NCI-H2081 treated with DMSO at 0.1 percent for 48 hours (cell line): ENCODE data around the gene MTTP.
"Not testable (repeated sequence)": the region's sequence is repeated elsewhere in the genome, so short reads cannot be mapped to it uniquely, and the experiment has no call there.

Source experiments
- DNase-seq: peaks from one replicate; lab custom pipeline; 2025; lab: John Stamatoyannopoulos, UW

MTTP gene

GRCh38 chr4:99574530-99575324, at the start of gene MTTP:
Gene MTTP (plus strand): TSS chr4:99574824. CDS start chr4:99574910, 86 bp downstream.
- no peak for DNase-seq

GRCh38 chr4:99529228-99529627, 45.4 kb upstream of the MTTP start:
- no peak for DNase-seq

- no peak for DNase-seq
Measured at GRCh38 chr4:99529956-99530355, 44.7 kb upstream of the MTTP start.

- DNase-seq = not testable (repeated sequence)
Measured at GRCh38 chr4:99534699-99535098, 39.9 kb upstream of the MTTP start.

GRCh38 chr4:99536271-99536670, 38.4 kb upstream of the MTTP start:
- no peak for DNase-seq

- no peak for DNase-seq
Measured at GRCh38 chr4:99536848-99537247, 37.8 kb upstream of the MTTP start.

GRCh38 chr4:99537674-99538073, 37.0 kb upstream of the MTTP start:
- no peak for DNase-seq

GRCh38 chr4:99540277-99540939, 34.2 kb upstream of the MTTP start:
- DNase-seq = no peak

- DNase-seq = no peak
Measured at GRCh38 chr4:99552872-99553271, 21.8 kb upstream of the MTTP start.

GRCh38 chr4:99563310-99564186, 11.1 kb upstream of the MTTP start, which contains the start of gene TRMT10A:
Gene TRMT10A (minus strand): TSS chr4:99564039. CDS start chr4:99559338, 4,701 bp downstream.
- DNase-seq = peak; percentile 72

GRCh38 chr4:99564921-99565320, 9.7 kb upstream of the MTTP start:
- DNase-seq = no peak

GRCh38 chr4:99571883-99572282, 2.7 kb upstream of the MTTP start:
- no peak for DNase-seq

- no peak for DNase-seq
Measured at GRCh38 chr4:99572527-99573240, 1.9 kb upstream of the MTTP start.

- no peak for DNase-seq
Measured at GRCh38 chr4:99573735-99574368, 772 bp upstream of the MTTP start.

- DNase-seq = no peak
Measured at GRCh38 chr4:99578714-99579113, 4.1 kb downstream of the MTTP start.

- no peak for DNase-seq
Measured at GRCh38 chr4:99585516-99585915, 10.9 kb downstream of the MTTP start.

- DNase-seq = no peak
Measured at GRCh38 chr4:99586322-99586721, 11.7 kb downstream of the MTTP start.

GRCh38 chr4:99586797-99587196, 12.2 kb downstream of the MTTP start:
- DNase-seq = no peak

GRCh38 chr4:99587309-99587708, 12.7 kb downstream of the MTTP start:
- no peak for DNase-seq

GRCh38 chr4:99587803-99588202, 13.2 kb downstream of the MTTP start:
- DNase-seq = no peak

GRCh38 chr4:99591757-99592156, 17.1 kb downstream of the MTTP start:
- DNase-seq = no peak
